Ishikawa (cell line): Measurements from ENCODE around the gene OR10H1.

ENCODE experiments used
- CREB1 ChIP-seq: IDR thresholded peaks from 2 replicates; pipeline ENCODE4 v1.6.1; 2012; ENCODE audit warnings: low read depth
- EGR1 ChIP-seq: IDR thresholded peaks from 2 replicates; pipeline ENCODE4 v1.6.1; 2012
- EP300 ChIP-seq: IDR thresholded peaks from 2 replicates; pipeline ENCODE4 v1.6.1; 2012; ENCODE audit warnings: borderline replicate concordance
- FOXM1 ChIP-seq: IDR thresholded peaks from 2 replicates; pipeline ENCODE4 v1.6.1; 2012; ENCODE audit warnings: low read depth, borderline replicate concordance
- NFIC ChIP-seq: IDR thresholded peaks from 2 replicates; pipeline ENCODE4 v1.6.1; 2012
- RAD21 ChIP-seq: IDR thresholded peaks from 2 replicates; pipeline ENCODE4 v1.6.1; 2012; ENCODE audit warnings: low read depth
- TAF1 ChIP-seq: IDR thresholded peaks from 2 replicates; pipeline ENCODE4 v1.6.1; 2012; ENCODE audit warnings: low read depth, mild to moderate bottlenecking
- TEAD4 ChIP-seq: IDR thresholded peaks from 2 replicates; pipeline ENCODE4 v1.6.1; 2012
- YY1 ChIP-seq: IDR thresholded peaks from 2 replicates; pipeline ENCODE4 v1.6.1; 2012; ENCODE audit warnings: low read depth
- ZBTB7A ChIP-seq: IDR thresholded peaks from 2 replicates; pipeline ENCODE4 v1.6.1; 2012; ENCODE audit warnings: low read depth
- TF ChIP-seq, protein P1 (sequence below): IDR thresholded peaks from 2 replicates; pipeline ENCODE4 v1.6.1; 2012; ENCODE audit warnings: low read depth, mild to moderate bottlenecking
- TF ChIP-seq, protein P2 (sequence below): IDR thresholded peaks from 2 replicates; pipeline ENCODE4 v1.6.1; 2012
- TF ChIP-seq, protein P3 (sequence below): IDR thresholded peaks from 2 replicates; pipeline ENCODE4 v1.6.1; 2012

DNA sequence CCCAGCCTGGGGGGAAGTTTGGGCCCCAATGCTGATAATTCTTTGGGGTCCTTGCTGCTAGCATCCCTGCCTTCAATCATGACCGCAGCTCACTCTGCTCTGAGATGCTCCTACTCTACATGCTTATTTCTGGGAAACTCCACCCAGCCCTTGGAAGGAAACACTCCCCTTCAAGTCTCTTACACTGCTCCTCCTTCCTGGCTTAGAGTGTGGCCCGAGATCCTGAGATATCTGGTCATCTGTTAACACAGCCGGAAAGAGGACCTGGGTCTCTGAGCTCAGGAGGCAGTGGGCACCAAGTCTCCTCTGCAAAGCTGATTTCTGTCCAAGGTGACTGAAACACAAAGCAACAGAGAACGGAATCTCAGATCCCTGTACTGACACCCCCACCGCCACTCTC is 49.4 kb upstream of the OR10H1 start:
- no peak for TF ChIP-seq CREB1
- TF ChIP-seq, protein P1, sequence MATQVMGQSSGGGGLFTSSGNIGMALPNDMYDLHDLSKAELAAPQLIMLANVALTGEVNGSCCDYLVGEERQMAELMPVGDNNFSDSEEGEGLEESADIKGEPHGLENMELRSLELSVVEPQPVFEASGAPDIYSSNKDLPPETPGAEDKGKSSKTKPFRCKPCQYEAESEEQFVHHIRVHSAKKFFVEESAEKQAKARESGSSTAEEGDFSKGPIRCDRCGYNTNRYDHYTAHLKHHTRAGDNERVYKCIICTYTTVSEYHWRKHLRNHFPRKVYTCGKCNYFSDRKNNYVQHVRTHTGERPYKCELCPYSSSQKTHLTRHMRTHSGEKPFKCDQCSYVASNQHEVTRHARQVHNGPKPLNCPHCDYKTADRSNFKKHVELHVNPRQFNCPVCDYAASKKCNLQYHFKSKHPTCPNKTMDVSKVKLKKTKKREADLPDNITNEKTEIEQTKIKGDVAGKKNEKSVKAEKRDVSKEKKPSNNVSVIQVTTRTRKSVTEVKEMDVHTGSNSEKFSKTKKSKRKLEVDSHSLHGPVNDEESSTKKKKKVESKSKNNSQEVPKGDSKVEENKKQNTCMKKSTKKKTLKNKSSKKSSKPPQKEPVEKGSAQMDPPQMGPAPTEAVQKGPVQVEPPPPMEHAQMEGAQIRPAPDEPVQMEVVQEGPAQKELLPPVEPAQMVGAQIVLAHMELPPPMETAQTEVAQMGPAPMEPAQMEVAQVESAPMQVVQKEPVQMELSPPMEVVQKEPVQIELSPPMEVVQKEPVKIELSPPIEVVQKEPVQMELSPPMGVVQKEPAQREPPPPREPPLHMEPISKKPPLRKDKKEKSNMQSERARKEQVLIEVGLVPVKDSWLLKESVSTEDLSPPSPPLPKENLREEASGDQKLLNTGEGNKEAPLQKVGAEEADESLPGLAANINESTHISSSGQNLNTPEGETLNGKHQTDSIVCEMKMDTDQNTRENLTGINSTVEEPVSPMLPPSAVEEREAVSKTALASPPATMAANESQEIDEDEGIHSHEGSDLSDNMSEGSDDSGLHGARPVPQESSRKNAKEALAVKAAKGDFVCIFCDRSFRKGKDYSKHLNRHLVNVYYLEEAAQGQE = no peak
- no peak for TF ChIP-seq YY1
- TF ChIP-seq, protein P2, sequence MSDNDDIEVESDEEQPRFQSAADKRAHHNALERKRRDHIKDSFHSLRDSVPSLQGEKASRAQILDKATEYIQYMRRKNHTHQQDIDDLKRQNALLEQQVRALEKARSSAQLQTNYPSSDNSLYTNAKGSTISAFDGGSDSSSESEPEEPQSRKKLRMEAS = no peak
- TF ChIP-seq NFIC = no peak
- TF ChIP-seq EP300 = no peak
- no peak for TF ChIP-seq TAF1
- no peak for TF ChIP-seq EGR1
- TF ChIP-seq RAD21 = no peak
- no peak for TF ChIP-seq FOXM1
- TF ChIP-seq, protein P3, sequence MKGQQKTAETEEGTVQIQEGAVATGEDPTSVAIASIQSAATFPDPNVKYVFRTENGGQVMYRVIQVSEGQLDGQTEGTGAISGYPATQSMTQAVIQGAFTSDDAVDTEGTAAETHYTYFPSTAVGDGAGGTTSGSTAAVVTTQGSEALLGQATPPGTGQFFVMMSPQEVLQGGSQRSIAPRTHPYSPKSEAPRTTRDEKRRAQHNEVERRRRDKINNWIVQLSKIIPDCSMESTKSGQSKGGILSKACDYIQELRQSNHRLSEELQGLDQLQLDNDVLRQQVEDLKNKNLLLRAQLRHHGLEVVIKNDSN = no peak
- TF ChIP-seq TEAD4 = no peak
- TF ChIP-seq ZBTB7A = no peak
